GM19240 (cell line): Measurements from ENCODE around the gene KLKB1.
"Not testable (repeated sequence)": the region's sequence is repeated elsewhere in the genome, so short reads cannot be mapped to it uniquely, and the experiment has no call there.

Experiments used
- DNase-seq: peaks from one replicate; pipeline ENCODE4 v3.0.0; 2011; ENCODE audit warnings: low spot score; ENCODE audit not compliant: insufficient read length

The KLKB1 gene

GRCh38 chr4:186264660-186265059 lies 37.4 kb downstream of the KLKB1 start:
- no peak for DNase-seq

GRCh38 chr4:186265250-186265649 lies 37.9 kb downstream of the KLKB1 start:
- not testable (repeated sequence) for DNase-seq

GRCh38 chr4:186265683-186266652 lies 38.7 kb downstream of the KLKB1 start, which contains the start of gene F11:
Gene F11, plus strand, starts transcription at chr4:186266189. Its CDS starts 948 bp downstream, at chr4:186267137.
- DNase-seq: no peak

- no peak for DNase-seq
These were observed 39.6 kb downstream of the KLKB1 start for GRCh38 chr4:186266729-186267456.

GRCh38 chr4:186271081-186271678 lies 43.9 kb downstream of the KLKB1 start:
- DNase-seq: no peak

GRCh38 chr4:186272699-186273391 lies 45.5 kb downstream of the KLKB1 start:
- DNase-seq: no peak

- DNase-seq: not testable (repeated sequence)
These were observed 46.1 kb downstream of the KLKB1 start for GRCh38 chr4:186273392-186273789.

- DNase-seq: no peak
These were observed 56.0 kb downstream of the KLKB1 start for GRCh38 chr4:186283311-186283710.

- DNase-seq: no peak
These were observed 57.8 kb downstream of the KLKB1 start for GRCh38 chr4:186285147-186285546.

GRCh38 chr4:186286581-186286980 lies 59.3 kb downstream of the KLKB1 start:
- no peak for DNase-seq

- DNase-seq: no peak
These were observed 64.1 kb downstream of the KLKB1 start for GRCh38 chr4:186291256-186291890.

- no peak for DNase-seq
These were observed 66.9 kb downstream of the KLKB1 start for GRCh38 chr4:186294160-186294559.

- DNase-seq: no peak
These were observed 69.2 kb downstream of the KLKB1 start for GRCh38 chr4:186296481-186296880.

- DNase-seq: peak; percentile 5
These were observed 69.8 kb downstream of the KLKB1 start for GRCh38 chr4:186297013-186297645.

GRCh38 chr4:186298031-186298647 lies 70.8 kb downstream of the KLKB1 start:
- DNase-seq: no peak

GRCh38 chr4:186299291-186299690 lies 72.0 kb downstream of the KLKB1 start:
- no peak for DNase-seq

- DNase-seq: no peak
These were observed 73.5 kb downstream of the KLKB1 start for GRCh38 chr4:186300659-186301390.

- DNase-seq: no peak
These were observed 76.9 kb downstream of the KLKB1 start for GRCh38 chr4:186304216-186304615.

- DNase-seq: no peak
These were observed 77.7 kb downstream of the KLKB1 start for GRCh38 chr4:186304866-186305505.
